Transverse colon (tissue), 3 donors: ENCODE measurements around the gene NOC2L.

Experiments used
- CTCF ChIP-seq, 5 experiments: fragments of 200-600 bp in 3 of 5; fragments of 450-650 bp in 2 of 5; sonication (generic) in 3 of 5; IDR thresholded peaks; 1 replicate in 2 of 5; 2 replicates in 3 of 5; pipeline ENCODE4 v1.5.1; 2016 to 2017; ENCODE audit warnings: antibody characterized with exemption in 5 of 5, inconsistent platforms in 3 of 5, mild to moderate bottlenecking in 2 of 5, moderate library complexity in 1 of 5
- POLR2A ChIP-seq: fragments of 450-650 bp; IDR thresholded peaks from one replicate; pipeline ENCODE4 v1.6.1; 2016; ENCODE audit warnings: antibody characterized with exemption, mild to moderate bottlenecking, moderate library complexity

- TF ChIP-seq CTCF (IDR thresholded peaks at IDR 0.05) (no peak), POLR2A (no peak)
Measured at GRCh38 chr1:950268-950667, 8.8 kb downstream of the NOC2L start.
